ENCODE results near the gene FNDC3B. TPM values are rescaled to one million over a fixed set of nuclear protein-coding genes. Genes with fewer than 3 reads are reported as not detected.

Gene FNDC3B
- total and polyA plus RNA-seq, 2 donors (not counting 3 experiments of a cell fraction or from before 2014, with no cell fraction given) = 91.6 to 295 TPM

DNA sequence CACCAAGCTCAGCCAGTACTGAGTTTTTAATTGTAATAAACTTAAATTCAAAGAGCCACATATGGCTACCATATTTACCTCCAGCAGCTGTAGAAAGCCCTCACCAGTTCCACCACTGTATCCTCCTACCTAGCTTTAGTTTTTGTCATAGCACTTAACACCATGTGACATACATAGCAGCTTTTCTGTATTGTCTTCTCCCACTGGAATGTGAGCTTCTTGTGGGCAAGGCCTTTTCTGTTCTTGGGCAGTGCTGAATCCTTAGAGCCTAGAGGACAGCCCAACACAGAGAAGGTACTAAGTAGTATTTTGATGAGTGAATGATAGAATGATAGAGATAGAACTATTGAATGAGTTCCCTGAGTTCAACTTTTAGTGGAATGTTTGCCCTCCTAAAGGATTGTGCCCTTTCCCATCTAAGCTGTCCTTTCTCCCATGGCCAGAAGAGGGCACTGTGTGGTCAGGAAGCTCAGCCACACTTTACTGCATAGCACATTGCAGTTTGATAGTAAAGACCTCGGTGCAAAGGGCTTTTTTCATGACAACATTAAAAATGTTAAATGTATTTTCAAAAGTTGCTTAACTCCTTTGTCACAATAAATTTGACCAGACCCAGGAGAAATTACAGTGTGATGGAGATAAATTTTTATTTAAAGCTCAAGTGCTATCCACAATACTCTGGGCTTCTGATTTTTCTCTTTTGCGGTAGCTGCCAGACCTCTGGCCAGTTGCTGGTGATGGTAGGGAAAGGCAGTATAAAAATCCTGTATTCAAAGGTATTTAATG is 293.1 kb downstream of the FNDC3B start:
- no peak overlapping the region for H3K27ac ChIP-seq (ENCODE audit: insufficient read depth, low read depth, low read length)
- peaks cover 2% of the 10 kb centered on the region for H4K20me1 ChIP-seq (replicated peaks; ENCODE audit: control insufficient read depth, extremely low read depth, insufficient read depth, low read length)
- H3K9ac ChIP-seq (replicated peaks; ENCODE audit: extremely low read depth, insufficient read depth, low read length) = no peak overlapping the region
- CTCF ChIA-PET = interaction anchor here (0.6 to 3.4 kb wide), 58 partner anchors 9 to 1371 kb away, joined by 3 to 68 read pairs (median 4); partner anchors contain the start of genes FNDC3B and NCEH1
- POLR2A ChIA-PET = interaction anchor here (1.0 kb wide), 1 partner anchor 292 kb away, joined by 3 read pairs; no protein-coding TSS in a partner anchor
- peaks cover 2% of the 10 kb centered on the region for H3K79me2 ChIP-seq (ENCODE audit: control insufficient read depth, insufficient read depth, low read length)
- no peaks in the 10 kb centered on the region for H3K9me1 ChIP-seq (replicated peaks; ENCODE audit: control insufficient read depth, extremely low read depth, insufficient read depth, low read length)
- DNase-seq (ENCODE audit: low read depth, low spot score) (peak; percentile 70), FAIRE-seq (peak; percentile 85)
- H3K4me3 ChIP-seq (replicated peaks in 1 of 3; ENCODE audit: insufficient read depth in 1 of 3, low read depth in 1 of 3, low read length in 3 of 3) = no peak overlapping the region
- no peaks in the 10 kb centered on the region for H3K9me3 ChIP-seq (replicated peaks; ENCODE audit: control insufficient read depth, insufficient read depth, low read length)
- no TSS peak for BruUV-seq (replicated peaks)
- H3K4me1 ChIP-seq (ENCODE audit: control insufficient read depth, extremely low read depth, insufficient read depth, low read length) = no peaks in the 10 kb centered on the region
- peaks cover 32 to 50% of the 10 kb centered on the region in 2 experiments for H3K36me3 ChIP-seq (ENCODE audit: control insufficient read depth in 2 of 2, extremely low read depth in 1 of 2, insufficient read depth in 2 of 2, low read length in 2 of 2)
- TF ChIP-seq, protein P1, sequence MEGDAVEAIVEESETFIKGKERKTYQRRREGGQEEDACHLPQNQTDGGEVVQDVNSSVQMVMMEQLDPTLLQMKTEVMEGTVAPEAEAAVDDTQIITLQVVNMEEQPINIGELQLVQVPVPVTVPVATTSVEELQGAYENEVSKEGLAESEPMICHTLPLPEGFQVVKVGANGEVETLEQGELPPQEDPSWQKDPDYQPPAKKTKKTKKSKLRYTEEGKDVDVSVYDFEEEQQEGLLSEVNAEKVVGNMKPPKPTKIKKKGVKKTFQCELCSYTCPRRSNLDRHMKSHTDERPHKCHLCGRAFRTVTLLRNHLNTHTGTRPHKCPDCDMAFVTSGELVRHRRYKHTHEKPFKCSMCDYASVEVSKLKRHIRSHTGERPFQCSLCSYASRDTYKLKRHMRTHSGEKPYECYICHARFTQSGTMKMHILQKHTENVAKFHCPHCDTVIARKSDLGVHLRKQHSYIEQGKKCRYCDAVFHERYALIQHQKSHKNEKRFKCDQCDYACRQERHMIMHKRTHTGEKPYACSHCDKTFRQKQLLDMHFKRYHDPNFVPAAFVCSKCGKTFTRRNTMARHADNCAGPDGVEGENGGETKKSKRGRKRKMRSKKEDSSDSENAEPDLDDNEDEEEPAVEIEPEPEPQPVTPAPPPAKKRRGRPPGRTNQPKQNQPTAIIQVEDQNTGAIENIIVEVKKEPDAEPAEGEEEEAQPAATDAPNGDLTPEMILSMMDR (IDR thresholded peaks at IDR 0.05; ENCODE audit: extremely low read depth in 1 of 2, insufficient read depth in 1 of 2, low read depth in 1 of 2, low read length in 2 of 2) = peak; percentile 82 to 91
- no peak for TF ChIP-seq EZH2 (IDR thresholded peaks at IDR 0.05; ENCODE audit: borderline replicate concordance, low read depth, low read length, severe bottlenecking)
- intact Hi-C loops (cut with micrococcal nuclease) = loop anchor here (1.0 to 5.0 kb wide), 2 partner anchors 335 to 550 kb away; no protein-coding TSS in a partner anchor
- no peaks in the 10 kb centered on the region for H3K27me3 ChIP-seq (ENCODE audit: control insufficient read depth in 2 of 2, insufficient read depth in 2 of 2, low read length in 2 of 2)
- H2AFZ ChIP-seq (ENCODE audit: low read depth, low read length) = no peak overlapping the region
- dilution Hi-C loops (cut with MboI; ENCODE audit: extremely low pct_ligation_motif_present, low sequenced_read_pairs) = no loop called here
- no peak overlapping the region for H3K4me2 ChIP-seq (ENCODE audit: insufficient read depth, low read length)

DNA sequence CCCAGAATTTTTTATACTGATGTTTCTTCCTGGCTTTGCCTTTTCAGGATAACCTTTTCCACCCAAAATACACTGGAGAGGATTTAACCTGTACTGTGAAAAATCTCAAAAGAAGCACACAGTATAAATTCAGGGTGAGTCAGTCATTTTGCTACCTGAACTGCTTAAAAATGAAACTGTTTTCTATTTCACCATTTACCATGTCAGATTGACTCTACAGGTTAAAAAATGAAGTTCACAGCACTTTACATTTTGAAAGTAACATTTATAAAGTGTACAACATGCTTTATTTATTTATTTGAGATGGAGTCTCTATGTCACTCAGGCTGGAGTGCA is 293.6 kb downstream of the FNDC3B start:
- no peak overlapping the region for H2AFZ ChIP-seq (ENCODE audit: low read depth, low read length)
- H3K9me1 ChIP-seq (replicated peaks; ENCODE audit: control insufficient read depth, extremely low read depth, insufficient read depth, low read length) = no peaks in the 10 kb centered on the region
- BruUV-seq (replicated peaks) = no TSS peak

More for the DNA sequence above, 293.6 kb downstream of the FNDC3B start:
- no peak overlapping the region for H3K4me2 ChIP-seq (ENCODE audit: insufficient read depth, low read length)
- FAIRE-seq = no peak
- intact Hi-C loops (cut with micrococcal nuclease) = loop anchor here (5.0 kb wide), 1 partner anchor 551 kb away; no protein-coding TSS in a partner anchor
- H3K36me3 ChIP-seq (ENCODE audit: control insufficient read depth in 2 of 2, extremely low read depth in 1 of 2, insufficient read depth in 2 of 2, low read length in 2 of 2) = peaks cover 36 to 50% of the 10 kb centered on the region in 2 experiments
- TF ChIP-seq POLR2A (IDR thresholded peaks at IDR 0.05; ENCODE audit: low read depth, low read length) (no peak), EZH2 (IDR thresholded peaks at IDR 0.05; ENCODE audit: borderline replicate concordance, low read depth, low read length, severe bottlenecking) (no peak), FOS (IDR thresholded peaks at IDR 0.05; ENCODE audit: borderline replicate concordance, insufficient read depth, low read length) (no peak), POLR2AphosphoS5 (IDR thresholded peaks at IDR 0.05; ENCODE audit: insufficient read depth, low read depth, low read length) (no peak), JUN (IDR thresholded peaks at IDR 0.05; ENCODE audit: borderline replicate concordance, insufficient read depth, insufficient read length, low read depth) (no peak), GATA2 (IDR thresholded peaks at IDR 0.05; ENCODE audit: insufficient read depth, insufficient read length, low read depth, low read length) (no peak), MYC (IDR thresholded peaks at IDR 0.05; ENCODE audit: low read depth, low read length) (no peak)
- TF ChIP-seq, protein P1 (IDR thresholded peaks at IDR 0.05; ENCODE audit: extremely low read depth in 1 of 2, insufficient read depth in 1 of 2, low read depth in 1 of 2, low read length in 2 of 2) = no peak
- TF ChIP-seq, protein P2, sequence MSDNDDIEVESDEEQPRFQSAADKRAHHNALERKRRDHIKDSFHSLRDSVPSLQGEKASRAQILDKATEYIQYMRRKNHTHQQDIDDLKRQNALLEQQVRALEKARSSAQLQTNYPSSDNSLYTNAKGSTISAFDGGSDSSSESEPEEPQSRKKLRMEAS (IDR thresholded peaks at IDR 0.05; ENCODE audit: insufficient read depth, insufficient read length) = no peak
- H4K20me1 ChIP-seq (replicated peaks; ENCODE audit: control insufficient read depth, extremely low read depth, insufficient read depth, low read length) = peaks cover 2% of the 10 kb centered on the region
- CTCF ChIA-PET = interaction anchor here (0.6 to 3.4 kb wide), 49 partner anchors 9 to 1371 kb away, joined by 3 to 68 read pairs (median 4); partner anchors contain the start of genes FNDC3B and NCEH1
- no peak overlapping the region for H3K27ac ChIP-seq (ENCODE audit: insufficient read depth, low read depth, low read length)
- H3K9me3 ChIP-seq (replicated peaks; ENCODE audit: control insufficient read depth, insufficient read depth, low read length) = no peaks in the 10 kb centered on the region
- dilution Hi-C loops (cut with MboI; ENCODE audit: extremely low pct_ligation_motif_present, low sequenced_read_pairs) = no loop called here
- POLR2A ChIA-PET = no interaction called here
- H3K4me3 ChIP-seq (replicated peaks in 1 of 3; ENCODE audit: insufficient read depth in 1 of 3, low read depth in 1 of 3, low read length in 3 of 3) = no peak overlapping the region
- H3K4me1 ChIP-seq (ENCODE audit: control insufficient read depth, extremely low read depth, insufficient read depth, low read length) = no peaks in the 10 kb centered on the region
- no peaks in the 10 kb centered on the region for H3K27me3 ChIP-seq (ENCODE audit: control insufficient read depth in 2 of 2, insufficient read depth in 2 of 2, low read length in 2 of 2)
- H3K79me2 ChIP-seq (ENCODE audit: control insufficient read depth, insufficient read depth, low read length) = peaks cover 2% of the 10 kb centered on the region
- no peak for DNase-seq (ENCODE audit: low read depth, low spot score)
- no peak overlapping the region for H3K9ac ChIP-seq (replicated peaks; ENCODE audit: extremely low read depth, insufficient read depth, low read length)
